HepG2 (cell line): Measurements from ENCODE around the gene PLA1A. TPM values are rescaled to one million over a fixed set of nuclear protein-coding genes. Genes with fewer than 3 reads are reported as not detected.
A peak's percentile ranks its signal among the peaks of the same experiment; 100 is the strongest.

Source experiments
- ATF2 ChIP-seq: sonication (generic); formaldehyde crosslinking; IDR thresholded peaks from 2 replicates; pipeline ENCODE4 v1.4.0; 2020; ENCODE audit warnings: missing genetic modification reagents
- FOXO1 ChIP-seq: sonication (generic); formaldehyde crosslinking; IDR thresholded peaks from 2 replicates; pipeline ENCODE4 v1.4.0; 2020; ENCODE audit warnings: missing genetic modification reagents
- HNRNPLL ChIP-seq: fragments of 200-400 bp; formaldehyde crosslinking; IDR thresholded peaks from 2 replicates; pipeline ENCODE4 v1.6.1; 2017; ENCODE audit warnings: mild to moderate bottlenecking, low read depth, low read length; ENCODE audit not compliant: poor library complexity, severe bottlenecking
- KLF12 ChIP-seq: sonication (generic); formaldehyde crosslinking; IDR thresholded peaks from 2 replicates; pipeline ENCODE4 v1.4.0; 2020; ENCODE audit warnings: missing genetic modification reagents, borderline replicate concordance
- PATZ1 ChIP-seq: sonication (generic); formaldehyde crosslinking; IDR thresholded peaks from 2 replicates; pipeline ENCODE4 v1.4.0; 2020; ENCODE audit warnings: missing genetic modification reagents
- THAP8 ChIP-seq: sonication (generic); formaldehyde crosslinking; IDR thresholded peaks from 2 replicates; pipeline ENCODE4 v1.5.1; 2020; ENCODE audit warnings: missing genetic modification reagents, mild to moderate bottlenecking, borderline replicate concordance
- YEATS4 ChIP-seq: sonication (generic); formaldehyde crosslinking; IDR thresholded peaks from 2 replicates; pipeline ENCODE4 v1.4.0; 2020; ENCODE audit warnings: missing genetic modification reagents, borderline replicate concordance
- ZBED4 ChIP-seq: sonication (generic); formaldehyde crosslinking; IDR thresholded peaks from 2 replicates; pipeline ENCODE4 v1.4.0; 2020; ENCODE audit warnings: missing genetic modification reagents, borderline replicate concordance
- ZBTB14 ChIP-seq: sonication (generic); formaldehyde crosslinking; IDR thresholded peaks from 2 replicates; pipeline ENCODE4 v1.4.0; 2020; ENCODE audit warnings: missing genetic modification reagents
- ZNF281 ChIP-seq: sonication (generic); formaldehyde crosslinking; IDR thresholded peaks from 2 replicates; pipeline ENCODE4 v1.4.0; 2020; ENCODE audit warnings: missing genetic modification reagents, borderline replicate concordance
- ZNF446 ChIP-seq: sonication (generic); formaldehyde crosslinking; IDR thresholded peaks from 2 replicates; pipeline ENCODE4 v1.5.0; 2020; ENCODE audit warnings: mild to moderate bottlenecking, missing genetic modification reagents
- ZNF766 ChIP-seq: sonication (generic); formaldehyde crosslinking; IDR thresholded peaks from 2 replicates; pipeline ENCODE4 v1.5.0; 2020; ENCODE audit warnings: missing genetic modification reagents, borderline replicate concordance
- ZNF777 ChIP-seq: sonication (generic); formaldehyde crosslinking; IDR thresholded peaks from 2 replicates; pipeline ENCODE4 v1.4.0; 2020; ENCODE audit warnings: missing genetic modification reagents
- polyA plus RNA-seq, 8 experiments: library from polyadenylated mRNA; depleted of rRNA in 3 of 8; stranded (reverse) in 7 of 8; unstranded in 1 of 8; fragments of >200 nt; fragmentation: Illumina TruSeq in 4 of 8; extraction: Trizol in 4 of 8; gene quantifications; 2 replicates each; pipeline versions ENCODE4 v1.2.1 to v1.2.3, GENCODE V29; 2011 to 2016; ENCODE audit warnings: low read depth in 4 of 8, missing spikeins in 1 of 8, mixed read lengths in 1 of 8; ENCODE audit not compliant: insufficient read depth in 1 of 8
- total RNA-seq, 5 experiments: library from RNA; depleted of rRNA; stranded (reverse); fragments of >200 nt; fragmentation: Illumina TruSeq; extraction: Trizol; gene quantifications; 2 replicates each; pipeline ENCODE4 v1.2.3, GENCODE V29; 2016; ENCODE audit warnings: low read depth in 1 of 5

Gene PLA1A
- total and polyA plus RNA-seq, 2 of the 13 experiments (the other 11 are each of a cell fraction or from before 2014, with no cell fraction given), result 0.11 to 0.18 TPM

- TF ChIP-seq ZNF281 (peak; percentile 46; the same call in 1 of the 2 replicates), PATZ1 (0 out of 2 replicates have a peak, but pooled peaks have one; percentile 14), ZNF766 (CRISPR knock-in tag) (no peak), ZBED4 (CRISPR knock-in tag) (0 out of 2 replicates have a peak, but pooled peaks have one; percentile 38), YEATS4 (CRISPR knock-in tag) (no peak), ZNF777 (CRISPR knock-in tag) (peak; percentile 52; the same call in 1 of the 2 replicates), HNRNPLL (peak; percentile 16), FOXO1 (CRISPR knock-in tag) (no peak), THAP8 (CRISPR knock-in tag) (0 out of 2 replicates have a peak, but pooled peaks have one; percentile 41), KLF12 (CRISPR knock-in tag) (no peak), ZNF446 (CRISPR knock-in tag) (no peak), ATF2 (no peak), ZBTB14 (CRISPR knock-in tag) (0 out of 2 replicates have a peak, but pooled peaks have one; percentile 17)
Observed at GRCh38 chr3:119579366-119580066, 18.2 kb upstream of the PLA1A start, which contains the start of gene ADPRH (continued).
